ENCODE measurements around the gene CABCOCO1.

DNA sequence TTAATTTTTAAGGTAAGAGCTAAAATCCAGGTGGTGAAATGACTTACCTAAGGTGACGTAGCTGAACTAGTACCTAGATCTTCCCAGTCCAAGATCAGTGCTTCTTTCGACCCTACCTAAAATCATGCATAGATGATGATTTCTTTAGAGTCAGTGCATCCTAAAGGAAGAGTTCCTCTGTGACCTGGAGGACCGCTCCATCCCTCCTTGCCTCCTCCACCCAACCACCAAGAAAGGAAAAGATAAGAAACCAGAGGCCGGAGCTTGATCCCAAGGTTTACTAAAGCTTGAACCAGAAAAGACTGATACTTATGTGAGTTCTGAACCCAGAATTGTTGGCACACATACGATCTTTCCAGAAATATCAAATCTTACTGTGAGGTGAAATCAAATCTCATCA is 101.8 kb downstream of the CABCOCO1 start:
- TF ChIP-seq SUZ12 (IDR thresholded peaks at IDR 0.05; ENCODE audit: extremely low read depth, insufficient read depth, insufficient read length) (no peak), YY1 (IDR thresholded peaks at IDR 0.05; ENCODE audit: insufficient read depth, insufficient read length) (no peak), ZNF274 (IDR thresholded peaks at IDR 0.05; ENCODE audit: low read depth, low read length) (no peak)

Measured in NT2/D1 (cell line).